Skeletal muscle tissue (tissue), 4 donors: ENCODE data around the gene UBE2F. TPM values are rescaled to one million over a fixed set of nuclear protein-coding genes. Genes with fewer than 3 reads are reported as not detected.
A peak's percentile ranks its signal among the peaks of the same experiment; 100 is the strongest.
"Not testable (repeated sequence)": the region's sequence is repeated elsewhere in the genome, so short reads cannot be mapped to it uniquely, and the experiment has no call there.

Source experiments
- H3K27ac ChIP-seq: one replicate; pipeline ENCODE4 v1.7.0; 2013; ENCODE audit warnings: mild to moderate bottlenecking, low read depth, low read length, inconsistent platforms
- H3K27me3 ChIP-seq, 3 donors: one replicate each; pipeline ENCODE4 v1.7.0; 2013; ENCODE audit warnings: low read length in 3 of 3; ENCODE audit not compliant: control insufficient read depth in 3 of 3, insufficient read depth in 3 of 3
- H3K36me3 ChIP-seq, 3 donors: one replicate each; pipeline ENCODE4 v1.7.0; 2013; ENCODE audit warnings: low read length in 3 of 3; ENCODE audit not compliant: control insufficient read depth in 3 of 3, insufficient read depth in 3 of 3
- H3K4me1 ChIP-seq, 3 donors: one replicate each; pipeline ENCODE4 v1.7.0; 2013; ENCODE audit warnings: low read length in 3 of 3, mild to moderate bottlenecking in 3 of 3; ENCODE audit not compliant: control insufficient read depth in 3 of 3, insufficient read depth in 3 of 3
- H3K4me3 ChIP-seq, 3 donors: one replicate each; pipeline ENCODE4 v1.7.0; 2013; ENCODE audit warnings: low read length in 3 of 3
- H3K9ac ChIP-seq, 3 donors: one replicate each; pipeline ENCODE4 v1.7.0; 2013; ENCODE audit warnings: low read length in 3 of 3, mild to moderate bottlenecking in 3 of 3, moderate library complexity in 2 of 3, low read depth in 1 of 3
- H3K9me3 ChIP-seq, 3 donors: one replicate each; pipeline ENCODE4 v1.7.0; 2013; ENCODE audit warnings: low read length in 3 of 3; ENCODE audit not compliant: control insufficient read depth in 3 of 3
- total RNA-seq: library from RNA; depleted of rRNA; stranded (reverse); fragments of >200 nt; gene quantifications from one replicate; pipeline ENCODE4 v1.2.3, GENCODE V29; 2014
- donor health status: Osteomylitis.

The UBE2F gene
- total RNA-seq, 1 donor from 2014 or later, result 33.4 TPM

GRCh38 chr2:237943395-237944094 lies 23.3 kb upstream of the UBE2F start:
- Histone ChIP-seq H3K9ac (no peak overlapping the region), H3K27me3 (no peaks in the 10 kb centered on the region), H3K4me3 (no peak overlapping the region), H3K9me3 (peaks cover 6 to 7% (median 6%) of the 10 kb centered on the region in 3 donors), H3K4me1 (peaks cover 0 to 2% (median 0%) of the 10 kb centered on the region in 3 donors), H3K27ac (no peak overlapping the region), H3K36me3 (no peaks in the 10 kb centered on the region)

DNA sequence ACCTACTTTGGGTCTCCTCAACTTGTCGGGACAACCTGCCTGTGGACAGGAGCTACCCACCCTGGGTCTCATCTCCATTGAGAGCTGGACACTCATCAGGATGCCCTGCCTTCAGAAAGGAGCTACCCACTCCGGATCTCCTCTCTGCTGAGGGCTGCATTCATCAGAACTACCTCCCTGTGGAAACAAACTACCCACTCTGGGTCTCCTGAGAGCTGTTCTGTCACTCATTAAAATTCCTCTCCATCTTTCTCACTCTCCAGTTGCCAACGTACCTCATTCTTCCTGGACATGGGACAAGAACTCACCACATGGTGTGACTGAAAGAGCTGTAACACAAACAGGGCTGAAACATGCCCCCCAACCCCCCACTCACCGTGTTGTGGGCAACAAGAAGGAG lies 22.5 kb upstream of the UBE2F start:
- Histone ChIP-seq H3K36me3 (no peaks in the 10 kb centered on the region), H3K9ac (no peak overlapping the region), H3K9me3 (peaks cover 6 to 7% (median 6%) of the 10 kb centered on the region in 3 donors), H3K4me3 (peak overlapping the region in 1 of 3 donors; percentile 3), H3K27me3 (no peaks in the 10 kb centered on the region), H3K27ac (no peak overlapping the region), H3K4me1 (peaks cover 0 to 2% (median 0%) of the 10 kb centered on the region in 3 donors)

DNA sequence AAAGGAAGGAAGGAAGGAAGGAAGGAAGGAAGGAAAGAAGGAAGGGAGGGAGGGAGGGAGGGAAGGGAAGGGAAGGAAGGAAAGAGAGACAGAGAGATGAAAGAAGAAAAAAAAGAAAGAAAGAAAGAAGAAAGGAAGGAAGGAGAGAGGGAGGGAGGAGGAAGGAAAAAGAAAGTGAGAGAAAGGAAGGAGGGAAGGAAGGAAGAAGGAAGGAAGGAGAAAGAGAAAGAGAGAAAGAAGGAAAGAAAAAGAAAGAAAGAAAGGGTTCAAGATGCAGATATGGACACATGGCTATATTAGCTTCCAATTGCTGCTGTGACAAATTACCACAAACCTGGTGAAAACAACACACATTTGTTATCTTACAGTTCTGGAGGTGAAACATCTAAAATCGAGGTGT lies 20.4 kb upstream of the UBE2F start:
- Histone ChIP-seq H3K27me3 (peaks cover 0 to 5% (median 0%) of the 10 kb centered on the region in 3 donors), H3K4me1 (peaks cover 0 to 2% (median 0%) of the 10 kb centered on the region in 3 donors), H3K36me3 (no peaks in the 10 kb centered on the region), H3K9ac (no peak overlapping the region), H3K27ac (no peak overlapping the region), H3K9me3 (peaks cover 6 to 7% (median 6%) of the 10 kb centered on the region in 3 donors), H3K4me3 (no peak overlapping the region)

- H3K4me3 ChIP-seq, H3K36me3 ChIP-seq, H3K9me3 ChIP-seq, H3K27ac ChIP-seq, H3K4me1 ChIP-seq, H3K9ac ChIP-seq: not testable (repeated sequence)
- H3K27me3 ChIP-seq, result peaks cover 14 to 15% (median 15%) of the 10 kb centered on the region in 3 donors
These were observed 15.5 kb upstream of the UBE2F start for GRCh38 chr2:237951354-237951753.

DNA sequence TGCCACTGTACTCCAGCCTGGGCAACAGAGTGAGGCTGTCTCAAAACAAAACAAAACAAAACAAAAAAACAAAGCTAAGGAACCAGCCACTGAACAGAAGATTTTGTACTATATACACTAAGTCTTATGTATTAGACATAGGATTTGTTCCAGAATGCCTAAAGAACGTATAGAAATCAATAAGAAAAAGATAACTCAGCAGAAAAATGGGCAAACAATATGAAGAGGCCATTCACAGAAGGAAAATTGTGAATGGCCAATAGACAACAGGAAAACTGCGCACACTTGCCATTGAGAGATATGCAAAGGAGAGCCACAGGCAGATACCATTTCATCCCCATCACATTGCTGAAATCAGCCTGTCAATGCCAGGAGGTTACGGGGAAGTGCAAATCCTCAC lies 14.9 kb upstream of the UBE2F start:
- Histone ChIP-seq H3K27ac (no peak overlapping the region), H3K4me3 (no peak overlapping the region), H3K4me1 (peaks cover 0 to 6% (median 3%) of the 10 kb centered on the region in 3 donors), H3K9ac (no peak overlapping the region), H3K9me3 (no peaks in the 10 kb centered on the region), H3K27me3 (peaks cover 14 to 15% (median 15%) of the 10 kb centered on the region in 3 donors), H3K36me3 (no peaks in the 10 kb centered on the region)

DNA sequence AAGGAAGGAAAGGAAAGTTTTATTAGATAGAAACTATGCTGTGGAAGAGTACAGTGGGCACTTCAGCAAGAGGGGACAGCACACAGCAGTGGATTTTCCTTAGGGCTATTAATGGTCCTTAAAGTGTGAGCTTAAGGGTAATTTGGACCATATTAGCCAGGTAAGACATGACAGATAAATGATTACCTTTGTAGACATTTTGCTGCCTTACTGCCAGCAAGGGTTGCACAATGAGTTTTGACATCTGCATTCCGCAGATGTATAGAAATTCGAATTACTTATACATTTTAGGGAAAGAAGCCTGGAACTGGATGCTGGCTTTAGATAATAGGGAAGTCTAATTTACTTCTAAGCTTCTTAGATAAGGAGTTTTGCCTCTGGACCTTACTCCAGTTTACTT lies 14.0 kb upstream of the UBE2F start:
- Histone ChIP-seq H3K9me3 (no peaks in the 10 kb centered on the region), H3K4me1 (peaks cover 0 to 6% (median 3%) of the 10 kb centered on the region in 3 donors), H3K36me3 (no peaks in the 10 kb centered on the region), H3K4me3 (no peak overlapping the region), H3K27me3 (peaks cover 14 to 15% (median 15%) of the 10 kb centered on the region in 3 donors), H3K27ac (no peak overlapping the region), H3K9ac (no peak overlapping the region)

- Histone ChIP-seq H3K36me3 (no peaks in the 10 kb centered on the region), H3K27me3 (peaks cover 14 to 15% (median 15%) of the 10 kb centered on the region in 3 donors), H3K4me3 (peak overlapping the region in 2 of 3 donors; percentile 38 to 49), H3K4me1 (peaks cover 0 to 6% (median 3%) of the 10 kb centered on the region in 3 donors), H3K27ac (no peak overlapping the region), H3K9ac (peak overlapping the region in 1 of 3 donors; percentile 54), H3K9me3 (no peaks in the 10 kb centered on the region)
These were observed 11.0 kb upstream of the UBE2F start for GRCh38 chr2:237955640-237956401.

DNA sequence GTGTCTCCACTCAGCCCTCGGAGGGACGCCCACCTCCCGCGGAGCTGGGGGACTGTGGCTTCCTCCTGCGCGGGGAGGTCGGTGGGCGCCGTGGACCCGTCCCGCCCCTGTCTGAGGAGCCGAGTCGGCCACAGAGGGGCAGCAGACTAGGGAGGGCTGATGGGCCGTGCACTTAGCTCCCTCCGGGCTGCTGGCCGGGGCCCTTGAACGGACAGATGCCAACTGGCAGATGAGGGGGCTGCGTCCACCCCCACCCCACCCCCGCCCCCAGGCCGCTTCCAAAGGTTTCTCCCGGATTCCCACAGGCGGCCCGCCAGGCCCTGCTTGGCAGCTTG lies 10.4 kb upstream of the UBE2F start:
- Histone ChIP-seq H3K27ac (no peak overlapping the region), H3K4me1 (peaks cover 0 to 6% (median 3%) of the 10 kb centered on the region in 3 donors), H3K27me3 (peaks cover 11 to 15% (median 14%) of the 10 kb centered on the region in 3 donors), H3K9ac (peak overlapping the region in 1 of 3 donors; percentile 54), H3K9me3 (no peaks in the 10 kb centered on the region), H3K36me3 (no peaks in the 10 kb centered on the region), H3K4me3 (peak overlapping the region in 2 of 3 donors; percentile 38 to 49)

- Histone ChIP-seq H3K36me3 (no peaks in the 10 kb centered on the region), H3K9me3 (no peaks in the 10 kb centered on the region), H3K4me3 (no peak overlapping the region), H3K27me3 (no peaks in the 10 kb centered on the region), H3K4me1 (peaks cover 0 to 4% (median 2%) of the 10 kb centered on the region in 3 donors), H3K27ac (no peak overlapping the region), H3K9ac (no peak overlapping the region)
These were observed 5.2 kb upstream of the UBE2F start for GRCh38 chr2:237961637-237962036.
